Panc1 (cell line): ENCODE measurements around the gene PHKG2. TPM values are rescaled to one million over a fixed set of nuclear protein-coding genes. Genes with fewer than 3 reads are reported as not detected.

Source experiments
- ATAC-seq: fragments of 200-7000 bp; cut with Tn5 transposase; 2 replicates; pipeline ENCODE4 v1.9.1; 2020; ENCODE audit warnings: mild to moderate bottlenecking, moderate library complexity
- BruUV-seq: library from RNA; stranded (reverse); fragments of 400-500 nt; replicated peaks from 2 replicates; lab custom pipeline; 2021; lab: Mats Ljungman, UMichigan
- CTCF ChIA-PET: fragments of 300-600 bp; sonication (Branson Sonifier 250); formaldehyde crosslinking; loops from one replicate; lab custom pipeline; 2022; ENCODE audit warnings: antibody characterized with exemption; lab: Charles Lee
- POLR2A ChIA-PET: fragments of 300-600 bp; sonication (Branson Sonifier 250); formaldehyde crosslinking; loops from one replicate; lab custom pipeline; 2022; ENCODE audit warnings: antibody characterized with exemption; lab: Charles Lee
- DNase-seq: peaks from one replicate; pipeline ENCODE4 v3.0.0-alpha.2; 2010; ENCODE audit warnings: low read depth, low spot score
- H3K27ac ChIP-seq: 2 replicates; pipeline ENCODE4 v1.5.1; 2011; ENCODE audit warnings: mild to moderate bottlenecking, low read length, inconsistent platforms
- H3K27me3 ChIP-seq: fragments of 200-500 bp; sonication (Bioruptor generic); 2 replicates; pipeline ENCODE4 v1.6.0; 2014; ENCODE audit warnings: low read length, inconsistent platforms; ENCODE audit not compliant: control insufficient read depth, insufficient read depth
- H3K36me3 ChIP-seq: fragments of 200-500 bp; sonication (Bioruptor generic); 2 replicates; pipeline ENCODE4 v1.5.1; 2014; ENCODE audit warnings: inconsistent platforms, mild to moderate bottlenecking, low read length, moderate library complexity; ENCODE audit not compliant: control insufficient read depth, insufficient read depth
- H3K4me1 ChIP-seq: 2 replicates; pipeline ENCODE4 v1.5.1; 2011; ENCODE audit warnings: inconsistent platforms, mild to moderate bottlenecking, low read length, moderate library complexity; ENCODE audit not compliant: control insufficient read depth, insufficient read depth
- H3K4me3 ChIP-seq, 2 experiments: 2 replicates each; pipeline ENCODE4 v1.5.1; 2011 to 2012; ENCODE audit warnings: low read depth in 2 of 2, low read length in 2 of 2, mild to moderate bottlenecking in 2 of 2, inconsistent platforms in 1 of 2, moderate library complexity in 1 of 2
- H3K9me3 ChIP-seq: fragments of 200-500 bp; sonication (Bioruptor generic); 2 replicates; pipeline ENCODE4 v1.5.1; 2014; ENCODE audit warnings: low read depth, mild to moderate bottlenecking, inconsistent platforms, low read length, moderate library complexity; ENCODE audit not compliant: control insufficient read depth, insufficient read depth
- POLR2AphosphoS5 ChIP-seq: IDR thresholded peaks from 2 replicates; pipeline ENCODE4 v1.6.1; 2012; ENCODE audit warnings: mild to moderate bottlenecking, low read depth, low read length, moderate library complexity
- SIN3A ChIP-seq: IDR thresholded peaks from 2 replicates; pipeline ENCODE4 v1.6.1; 2012; ENCODE audit warnings: low read depth, mild to moderate bottlenecking, low read length, moderate library complexity, borderline replicate concordance; ENCODE audit not compliant: insufficient read depth
- TCF7L2 ChIP-seq: IDR thresholded peaks from 2 replicates; pipeline ENCODE4 v1.6.1; 2011; ENCODE audit warnings: mild to moderate bottlenecking, low read depth, low read length, inconsistent platforms
- in situ Hi-C: cut with HindIII; loops from 2 replicates; pipeline ENCODE4 v1.10.0; 2016; ENCODE audit warnings: low sequenced_read_pairs, low pct_unique_long_range_greater_than_20kb
- intact Hi-C: fragments of 100-400 bp; cut with micrococcal nuclease; formaldehyde crosslinking; loops from one replicate; pipeline ENCODE4 v1.10.0; 2022; ENCODE audit not compliant: unreplicated experiment
- total RNA-seq: library from RNA; stranded (reverse); gene quantifications from one replicate; pipeline ENCODE4 v1.2.1, GENCODE V29; 2021; ENCODE audit not compliant: unreplicated experiment
- TF ChIP-seq, protein P1 (sequence below): fragments of 450-650 bp; IDR thresholded peaks from 2 replicates; pipeline ENCODE4 v1.5.1; 2017; ENCODE audit warnings: mild to moderate bottlenecking
- TF ChIP-seq, protein P2 (sequence below), 2 experiments: IDR thresholded peaks; 2 replicates each; pipeline ENCODE4 v1.6.1; 2011 to 2012; ENCODE audit warnings: low read depth in 2 of 2, control low read depth in 1 of 2, low read length in 1 of 2, mild to moderate bottlenecking in 1 of 2, moderate library complexity in 1 of 2; ENCODE audit not compliant: insufficient read depth in 1 of 2

Gene PHKG2
- total RNA-seq, 1 experiment from 2014 or later, result 43.1 TPM

DNA sequence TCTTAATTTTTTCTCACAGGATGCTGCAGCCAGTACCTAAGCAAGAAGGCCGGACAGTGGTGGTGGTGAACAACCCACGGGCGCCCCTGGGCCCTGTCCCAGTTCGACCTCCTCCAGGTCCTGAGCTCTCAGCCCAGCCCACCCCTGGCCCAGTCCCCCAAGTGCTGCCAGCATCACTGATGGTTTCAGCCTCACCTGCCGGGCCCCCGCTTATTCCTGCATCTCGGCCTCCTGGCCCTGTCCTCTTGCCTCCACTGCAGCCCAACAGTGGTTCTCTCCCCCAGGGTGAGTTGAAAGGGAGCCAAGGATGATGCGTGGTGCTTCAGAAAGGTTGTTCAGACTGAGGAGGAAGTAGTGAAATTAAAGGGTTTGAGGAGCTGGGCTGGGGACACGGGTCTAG is 27.5 kb upstream of the PHKG2 start:
- intact Hi-C loops, result no loop called here
- Histone ChIP-seq H3K36me3 (peaks cover 38% of the 10 kb centered on the region), H3K27me3 (no peaks in the 10 kb centered on the region), H3K4me1 (no peaks in the 10 kb centered on the region), H3K27ac (no peak overlapping the region), H3K4me3 (no peak overlapping the region), H3K9me3 (no peaks in the 10 kb centered on the region)
- no peak for TF ChIP-seq POLR2AphosphoS5
- TF ChIP-seq TCF7L2, result no peak
- TF ChIP-seq SIN3A, result no peak
- TF ChIP-seq, protein P1, sequence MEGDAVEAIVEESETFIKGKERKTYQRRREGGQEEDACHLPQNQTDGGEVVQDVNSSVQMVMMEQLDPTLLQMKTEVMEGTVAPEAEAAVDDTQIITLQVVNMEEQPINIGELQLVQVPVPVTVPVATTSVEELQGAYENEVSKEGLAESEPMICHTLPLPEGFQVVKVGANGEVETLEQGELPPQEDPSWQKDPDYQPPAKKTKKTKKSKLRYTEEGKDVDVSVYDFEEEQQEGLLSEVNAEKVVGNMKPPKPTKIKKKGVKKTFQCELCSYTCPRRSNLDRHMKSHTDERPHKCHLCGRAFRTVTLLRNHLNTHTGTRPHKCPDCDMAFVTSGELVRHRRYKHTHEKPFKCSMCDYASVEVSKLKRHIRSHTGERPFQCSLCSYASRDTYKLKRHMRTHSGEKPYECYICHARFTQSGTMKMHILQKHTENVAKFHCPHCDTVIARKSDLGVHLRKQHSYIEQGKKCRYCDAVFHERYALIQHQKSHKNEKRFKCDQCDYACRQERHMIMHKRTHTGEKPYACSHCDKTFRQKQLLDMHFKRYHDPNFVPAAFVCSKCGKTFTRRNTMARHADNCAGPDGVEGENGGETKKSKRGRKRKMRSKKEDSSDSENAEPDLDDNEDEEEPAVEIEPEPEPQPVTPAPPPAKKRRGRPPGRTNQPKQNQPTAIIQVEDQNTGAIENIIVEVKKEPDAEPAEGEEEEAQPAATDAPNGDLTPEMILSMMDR, result no peak
- TF ChIP-seq, protein P2, sequence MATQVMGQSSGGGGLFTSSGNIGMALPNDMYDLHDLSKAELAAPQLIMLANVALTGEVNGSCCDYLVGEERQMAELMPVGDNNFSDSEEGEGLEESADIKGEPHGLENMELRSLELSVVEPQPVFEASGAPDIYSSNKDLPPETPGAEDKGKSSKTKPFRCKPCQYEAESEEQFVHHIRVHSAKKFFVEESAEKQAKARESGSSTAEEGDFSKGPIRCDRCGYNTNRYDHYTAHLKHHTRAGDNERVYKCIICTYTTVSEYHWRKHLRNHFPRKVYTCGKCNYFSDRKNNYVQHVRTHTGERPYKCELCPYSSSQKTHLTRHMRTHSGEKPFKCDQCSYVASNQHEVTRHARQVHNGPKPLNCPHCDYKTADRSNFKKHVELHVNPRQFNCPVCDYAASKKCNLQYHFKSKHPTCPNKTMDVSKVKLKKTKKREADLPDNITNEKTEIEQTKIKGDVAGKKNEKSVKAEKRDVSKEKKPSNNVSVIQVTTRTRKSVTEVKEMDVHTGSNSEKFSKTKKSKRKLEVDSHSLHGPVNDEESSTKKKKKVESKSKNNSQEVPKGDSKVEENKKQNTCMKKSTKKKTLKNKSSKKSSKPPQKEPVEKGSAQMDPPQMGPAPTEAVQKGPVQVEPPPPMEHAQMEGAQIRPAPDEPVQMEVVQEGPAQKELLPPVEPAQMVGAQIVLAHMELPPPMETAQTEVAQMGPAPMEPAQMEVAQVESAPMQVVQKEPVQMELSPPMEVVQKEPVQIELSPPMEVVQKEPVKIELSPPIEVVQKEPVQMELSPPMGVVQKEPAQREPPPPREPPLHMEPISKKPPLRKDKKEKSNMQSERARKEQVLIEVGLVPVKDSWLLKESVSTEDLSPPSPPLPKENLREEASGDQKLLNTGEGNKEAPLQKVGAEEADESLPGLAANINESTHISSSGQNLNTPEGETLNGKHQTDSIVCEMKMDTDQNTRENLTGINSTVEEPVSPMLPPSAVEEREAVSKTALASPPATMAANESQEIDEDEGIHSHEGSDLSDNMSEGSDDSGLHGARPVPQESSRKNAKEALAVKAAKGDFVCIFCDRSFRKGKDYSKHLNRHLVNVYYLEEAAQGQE (IDR thresholded peaks at IDR 0.05; ENCODE audit: insufficient read depth in 1 of 2, low read depth in 2 of 2, low read length in 1 of 2), result no peak
- no peak for ATAC-seq
- POLR2A ChIA-PET, result no interaction called here
- in situ Hi-C loops, result no loop called here
- no TSS peak for BruUV-seq
- no peak for DNase-seq
- CTCF ChIA-PET, result no interaction called here

DNA sequence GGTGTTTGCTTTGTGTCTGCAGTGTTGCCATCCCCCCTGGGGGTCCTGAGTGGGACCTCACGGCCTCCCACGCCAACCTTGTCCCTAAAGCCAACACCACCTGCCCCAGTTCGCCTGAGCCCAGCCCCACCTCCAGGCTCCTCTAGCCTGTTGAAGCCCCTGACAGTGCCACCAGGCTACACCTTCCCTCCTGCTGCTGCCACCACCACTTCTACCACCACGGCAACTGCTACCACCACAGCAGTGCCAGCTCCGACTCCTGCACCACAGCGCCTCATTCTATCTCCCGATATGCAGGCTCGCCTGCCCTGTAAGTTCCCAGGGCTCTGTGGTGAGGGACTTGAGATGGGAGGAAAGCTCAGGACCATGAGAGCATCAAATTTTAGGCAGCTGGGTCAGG is 27.1 kb upstream of the PHKG2 start:
- no TSS peak for BruUV-seq
- Histone ChIP-seq H3K4me1 (no peaks in the 10 kb centered on the region), H3K36me3 (peaks cover 37% of the 10 kb centered on the region), H3K27ac (no peak overlapping the region), H3K4me3 (no peak overlapping the region), H3K27me3 (no peaks in the 10 kb centered on the region), H3K9me3 (no peaks in the 10 kb centered on the region)
- no peak for TF ChIP-seq SIN3A
- TF ChIP-seq, protein P1, result no peak
- TF ChIP-seq, protein P2 (IDR thresholded peaks at IDR 0.05; ENCODE audit: insufficient read depth in 1 of 2, low read depth in 2 of 2, low read length in 1 of 2), result no peak
- no peak for TF ChIP-seq POLR2AphosphoS5
- no peak for TF ChIP-seq TCF7L2
- CTCF ChIA-PET, result no interaction called here
- ATAC-seq, result peak; percentile 6; the same call in 1 of the 2 replicates
- no peak for DNase-seq
- in situ Hi-C loops, result no loop called here
- intact Hi-C loops, result no loop called here
- POLR2A ChIA-PET, result no interaction called here
